ENCODE measurements around the gene RCAN2. TPM values are rescaled to one million over a fixed set of nuclear protein-coding genes. Genes with fewer than 3 reads are reported as not detected.

Gene RCAN2
- total RNA-seq, 1 experiment from 2014 or later = 3.7 TPM

- no peak for TF ChIP-seq CTCF (IDR thresholded peaks at IDR 0.05; ENCODE audit: unreplicated experiment)
- CTCF ChIA-PET = no interaction called here
- no peaks in the 10 kb centered on the region for H3K9me3 Mint-ChIP-seq (ENCODE audit: low read depth, unreplicated experiment)
- no TSS peak for BruUV-seq (replicated peaks)
- intact Hi-C loops (cut with micrococcal nuclease; ENCODE audit: unreplicated experiment) = no loop called here
- no peaks in the 10 kb centered on the region for H3K36me3 Mint-ChIP-seq (ENCODE audit: insufficient read depth, unreplicated experiment)
- H3K27ac Mint-ChIP-seq (ENCODE audit: unreplicated experiment) = no peak overlapping the region
- no peak for DNase-seq
- no peak overlapping the region for H3K4me3 Mint-ChIP-seq (ENCODE audit: low read depth, unreplicated experiment)
- H3K27me3 Mint-ChIP-seq (ENCODE audit: unreplicated experiment) = no peaks in the 10 kb centered on the region
- H3K4me1 Mint-ChIP-seq (ENCODE audit: low read depth, unreplicated experiment) = peaks cover 38% of the 10 kb centered on the region
Measured at GRCh38 chr6:46509981-46510510, 18.8 kb upstream of the RCAN2 start.

GRCh38 chr6:46509063-46509462, 17.8 kb upstream of the RCAN2 start:
- Mint-ChIP-seq H3K36me3 (ENCODE audit: insufficient read depth, unreplicated experiment) (no peaks in the 10 kb centered on the region), H3K4me3 (ENCODE audit: low read depth, unreplicated experiment) (no peak overlapping the region), H3K9me3 (ENCODE audit: low read depth, unreplicated experiment) (no peaks in the 10 kb centered on the region), H3K27me3 (ENCODE audit: unreplicated experiment) (no peaks in the 10 kb centered on the region), H3K4me1 (ENCODE audit: low read depth, unreplicated experiment) (peaks cover 38% of the 10 kb centered on the region), H3K27ac (ENCODE audit: unreplicated experiment) (no peak overlapping the region)
- no peak for DNase-seq
- BruUV-seq (replicated peaks) = no TSS peak
- CTCF ChIA-PET = no interaction called here
- intact Hi-C loops (cut with micrococcal nuclease; ENCODE audit: unreplicated experiment) = no loop called here
- no peak for TF ChIP-seq CTCF (IDR thresholded peaks at IDR 0.05; ENCODE audit: unreplicated experiment)

GRCh38 chr6:46507426-46507825, 16.2 kb upstream of the RCAN2 start:
- Mint-ChIP-seq H3K4me1 (ENCODE audit: low read depth, unreplicated experiment) (peaks cover 38% of the 10 kb centered on the region), H3K9me3 (ENCODE audit: low read depth, unreplicated experiment) (no peaks in the 10 kb centered on the region), H3K36me3 (ENCODE audit: insufficient read depth, unreplicated experiment) (no peaks in the 10 kb centered on the region), H3K4me3 (ENCODE audit: low read depth, unreplicated experiment) (no peak overlapping the region), H3K27ac (ENCODE audit: unreplicated experiment) (no peak overlapping the region), H3K27me3 (ENCODE audit: unreplicated experiment) (no peaks in the 10 kb centered on the region)
- intact Hi-C loops (cut with micrococcal nuclease; ENCODE audit: unreplicated experiment) = no loop called here
- CTCF ChIA-PET = interaction anchor here (0.7 kb wide), 1 partner anchor 12 kb away, joined by 3 read pairs; no protein-coding TSS in a partner anchor
- DNase-seq = peak; percentile 20
- no peak for TF ChIP-seq CTCF (IDR thresholded peaks at IDR 0.05; ENCODE audit: unreplicated experiment)
- no TSS peak for BruUV-seq (replicated peaks)

GRCh38 chr6:46505693-46506512, 14.7 kb upstream of the RCAN2 start:
- no TSS peak for BruUV-seq (replicated peaks)
- Mint-ChIP-seq H3K36me3 (ENCODE audit: insufficient read depth, unreplicated experiment) (no peaks in the 10 kb centered on the region), H3K4me3 (ENCODE audit: low read depth, unreplicated experiment) (no peak overlapping the region), H3K27me3 (ENCODE audit: unreplicated experiment) (no peaks in the 10 kb centered on the region), H3K27ac (ENCODE audit: unreplicated experiment) (no peak overlapping the region), H3K9me3 (ENCODE audit: low read depth, unreplicated experiment) (no peaks in the 10 kb centered on the region), H3K4me1 (ENCODE audit: low read depth, unreplicated experiment) (peaks cover 44% of the 10 kb centered on the region)
- CTCF ChIA-PET = interaction anchor here (0.9 kb wide), 1 partner anchor 9 kb away, joined by 4 read pairs; no protein-coding TSS in a partner anchor
- TF ChIP-seq CTCF (IDR thresholded peaks at IDR 0.05; ENCODE audit: unreplicated experiment) = no peak
- DNase-seq = no peak
- intact Hi-C loops (cut with micrococcal nuclease; ENCODE audit: unreplicated experiment) = no loop called here

Data from Calu3 (cell line).